Calu3 (cell line): ENCODE results near the gene FREM1. TPM values are rescaled to one million over a fixed set of nuclear protein-coding genes. Genes with fewer than 3 reads are reported as not detected.

Experiments
- BruUV-seq: library from RNA; stranded (reverse); fragments of 400-500 nt; replicated peaks from 2 replicates; lab custom pipeline; 2021; lab: Mats Ljungman, UMichigan
- CTCF ChIA-PET: fragments of 300-600 bp; sonication (Branson Sonifier 250); formaldehyde crosslinking; loops from one replicate; lab custom pipeline; 2022; ENCODE audit warnings: antibody characterized with exemption; lab: Charles Lee
- DNase-seq: peaks from one replicate; pipeline ENCODE4 v3.0.0; 2022
- H3K27ac Mint-ChIP-seq: one replicate; pipeline ENCODE4 v1.8.0; 2022; ENCODE audit warnings: mixed read lengths; ENCODE audit not compliant: unreplicated experiment
- H3K27me3 Mint-ChIP-seq: one replicate; pipeline ENCODE4 v1.8.0; 2022; ENCODE audit warnings: mixed read lengths; ENCODE audit not compliant: unreplicated experiment
- H3K36me3 Mint-ChIP-seq: one replicate; pipeline ENCODE4 v1.8.0; 2022; ENCODE audit warnings: mild to moderate bottlenecking, moderate library complexity, mixed read lengths; ENCODE audit not compliant: insufficient read depth, unreplicated experiment
- H3K4me1 Mint-ChIP-seq: one replicate; pipeline ENCODE4 v1.8.0; 2022; ENCODE audit warnings: mild to moderate bottlenecking, low read depth, mixed read lengths; ENCODE audit not compliant: unreplicated experiment
- H3K4me3 Mint-ChIP-seq: one replicate; pipeline ENCODE4 v1.8.0; 2022; ENCODE audit warnings: mild to moderate bottlenecking, low read depth, moderate library complexity, mixed read lengths; ENCODE audit not compliant: unreplicated experiment
- H3K9me3 Mint-ChIP-seq: one replicate; pipeline ENCODE4 v1.8.0; 2022; ENCODE audit warnings: low read depth, mixed read lengths; ENCODE audit not compliant: unreplicated experiment
- CTCF ChIP-seq: fragments of 200-600 bp; IDR thresholded peaks from one replicate; pipeline ENCODE4 v1.8.0; 2022; ENCODE audit warnings: antibody characterized with exemption; ENCODE audit not compliant: unreplicated experiment
- intact Hi-C: fragments of 100-400 bp; cut with micrococcal nuclease; formaldehyde crosslinking; loops from one replicate; pipeline ENCODE4 v1.10.0; 2022; ENCODE audit not compliant: unreplicated experiment
- total RNA-seq: library from RNA; stranded (reverse); gene quantifications from 2 replicates; pipeline ENCODE4 v1.2.3, GENCODE V29; 2022

The FREM1 gene
- total RNA-seq, 1 experiment from 2014 or later: not detected

DNA sequence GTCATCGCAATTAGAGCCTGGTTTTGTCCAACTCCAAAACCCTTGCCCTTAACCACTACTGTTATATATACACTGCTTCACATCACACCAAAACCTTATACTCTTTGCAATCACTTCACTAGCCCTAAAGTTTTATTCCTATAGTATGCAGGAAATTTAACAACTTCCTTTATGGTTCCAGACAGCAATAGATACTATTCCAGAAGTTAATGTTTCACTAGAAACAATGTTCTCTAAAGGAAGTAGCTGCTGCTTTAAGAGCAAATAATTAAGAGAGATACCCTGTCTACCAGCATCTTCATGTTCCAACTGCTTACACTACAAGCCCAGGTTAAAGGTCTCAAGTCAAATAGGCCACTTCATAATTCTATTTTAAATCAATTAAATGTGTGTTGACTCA lies 22.0 kb downstream of the FREM1 start:
- Mint-ChIP-seq H3K27ac (no peak overlapping the region), H3K4me3 (no peak overlapping the region), H3K9me3 (no peaks in the 10 kb centered on the region), H3K27me3 (no peaks in the 10 kb centered on the region), H3K36me3 (no peaks in the 10 kb centered on the region), H3K4me1 (peaks cover 12% of the 10 kb centered on the region)
- CTCF ChIA-PET: no interaction called here
- TF ChIP-seq CTCF: no peak
- BruUV-seq: no TSS peak
- intact Hi-C loops: no loop called here
- DNase-seq: no peak

DNA sequence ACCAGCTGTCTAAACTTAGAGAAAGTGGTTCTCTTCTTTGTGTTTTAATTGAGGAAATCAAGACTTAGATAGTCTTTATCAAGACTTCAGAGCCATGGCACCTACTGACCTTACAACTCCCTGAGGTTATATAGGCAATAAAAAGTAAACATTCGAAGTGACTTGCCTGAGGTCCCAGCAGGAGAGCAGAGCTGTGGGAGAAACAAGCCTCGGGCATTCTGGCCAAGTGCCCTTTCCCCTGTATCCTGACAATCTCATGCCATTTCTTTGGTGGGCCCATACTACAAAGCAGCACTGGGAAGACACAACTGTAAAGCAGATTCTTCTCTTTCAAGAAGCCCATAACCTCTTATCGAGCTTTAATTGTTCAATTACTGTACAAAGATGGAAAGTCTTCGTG lies 23.1 kb downstream of the FREM1 start:
- Mint-ChIP-seq H3K4me3 (no peak overlapping the region), H3K9me3 (no peaks in the 10 kb centered on the region), H3K27ac (no peak overlapping the region), H3K4me1 (peaks cover 12% of the 10 kb centered on the region), H3K27me3 (no peaks in the 10 kb centered on the region), H3K36me3 (no peaks in the 10 kb centered on the region)
- no peak for TF ChIP-seq CTCF
- no peak for DNase-seq
- intact Hi-C loops: no loop called here
- CTCF ChIA-PET: no interaction called here
- no TSS peak for BruUV-seq

DNA sequence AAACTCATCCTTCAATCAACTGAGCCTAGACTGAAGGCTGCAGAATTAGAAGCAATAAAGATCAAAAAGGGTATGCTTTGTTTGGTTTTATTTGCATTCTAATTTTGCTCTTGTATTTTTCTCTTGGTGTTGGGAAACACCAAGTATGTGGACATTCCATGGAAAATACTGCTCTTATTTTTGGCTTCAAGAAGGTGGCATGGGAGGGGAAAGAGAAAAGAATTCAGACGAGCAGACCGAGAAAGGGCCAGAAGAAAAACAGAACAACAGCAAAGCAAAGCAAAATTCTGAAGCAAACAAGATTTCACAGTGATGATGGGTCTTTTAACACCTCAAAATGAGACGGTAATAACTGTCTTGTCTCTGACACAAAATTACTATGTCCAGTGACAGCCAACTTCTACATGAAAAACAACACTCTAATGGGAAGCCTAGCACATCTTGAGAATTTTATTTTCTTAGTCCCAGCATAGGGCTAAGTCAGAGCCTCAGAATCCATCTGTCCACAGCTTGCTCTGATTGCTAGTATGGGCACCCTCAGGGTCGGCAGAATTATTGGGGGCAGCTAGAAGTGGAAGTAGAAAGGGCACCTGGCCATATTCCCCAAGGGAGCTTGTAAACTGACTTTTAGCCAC lies 26.8 kb downstream of the FREM1 start:
- no peak for DNase-seq
- Mint-ChIP-seq H3K9me3 (no peaks in the 10 kb centered on the region), H3K27ac (no peak overlapping the region), H3K4me3 (no peak overlapping the region), H3K27me3 (peaks cover 5% of the 10 kb centered on the region), H3K36me3 (no peaks in the 10 kb centered on the region), H3K4me1 (peaks cover 3% of the 10 kb centered on the region)
- BruUV-seq: no TSS peak
- intact Hi-C loops: no loop called here
- CTCF ChIA-PET: interaction anchor here (0.6 kb wide), 1 partner anchor 86 kb away, joined by 3 read pairs; no protein-coding TSS in a partner anchor
- TF ChIP-seq CTCF: no peak

GRCh38 chr9:14882090-14882489 lies 28.1 kb downstream of the FREM1 start:
- intact Hi-C loops: no loop called here
- TF ChIP-seq CTCF: no peak
- no peak for DNase-seq
- Mint-ChIP-seq H3K9me3 (no peaks in the 10 kb centered on the region), H3K4me1 (no peaks in the 10 kb centered on the region), H3K27ac (no peak overlapping the region), H3K27me3 (peaks cover 18% of the 10 kb centered on the region), H3K36me3 (no peaks in the 10 kb centered on the region), H3K4me3 (no peak overlapping the region)
- BruUV-seq: no TSS peak
- CTCF ChIA-PET: no interaction called here
